AG08396 (cell line): ENCODE measurements around the gene RGS19.

Experiments
- DNase-seq: peaks from one replicate; pipeline ENCODE4 v3.0.0; 2012; ENCODE audit warnings: low spot score, mixed read lengths

The RGS19 gene

GRCh38 chr20:64063389-64064144 lies 15.8 kb downstream of the RGS19 start:
- DNase-seq, result no peak

- DNase-seq, result peak; percentile 98
These were observed 16.5 kb downstream of the RGS19 start, which contains the start of gene TCEA2 for GRCh38 chr20:64062596-64063388. Gene TCEA2 (plus strand): TSS chr20:64063198. CDS start chr20:64063313, 115 bp downstream.

DNA sequence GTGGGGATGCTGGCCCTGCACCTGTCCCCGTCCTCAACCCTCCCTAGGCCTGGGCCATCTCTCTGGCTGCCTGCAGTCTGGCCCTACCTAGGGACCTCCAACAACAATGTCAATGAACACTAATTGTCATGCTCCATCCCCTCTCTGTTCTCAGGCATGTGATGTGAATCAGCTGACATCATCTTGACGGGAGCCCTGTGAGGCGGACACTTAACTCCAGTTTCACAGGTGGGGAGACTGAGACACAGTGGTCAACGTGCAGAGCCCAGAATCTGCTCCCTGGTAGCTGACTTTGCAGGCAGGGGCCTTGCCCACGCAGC lies 17.1 kb downstream of the RGS19 start:
- no peak for DNase-seq

- no peak for DNase-seq
These were observed 20.8 kb downstream of the RGS19 start for GRCh38 chr20:64058536-64058935.

- DNase-seq, result peak; percentile 85
These were observed 21.5 kb downstream of the RGS19 start for GRCh38 chr20:64057628-64058498.

DNA sequence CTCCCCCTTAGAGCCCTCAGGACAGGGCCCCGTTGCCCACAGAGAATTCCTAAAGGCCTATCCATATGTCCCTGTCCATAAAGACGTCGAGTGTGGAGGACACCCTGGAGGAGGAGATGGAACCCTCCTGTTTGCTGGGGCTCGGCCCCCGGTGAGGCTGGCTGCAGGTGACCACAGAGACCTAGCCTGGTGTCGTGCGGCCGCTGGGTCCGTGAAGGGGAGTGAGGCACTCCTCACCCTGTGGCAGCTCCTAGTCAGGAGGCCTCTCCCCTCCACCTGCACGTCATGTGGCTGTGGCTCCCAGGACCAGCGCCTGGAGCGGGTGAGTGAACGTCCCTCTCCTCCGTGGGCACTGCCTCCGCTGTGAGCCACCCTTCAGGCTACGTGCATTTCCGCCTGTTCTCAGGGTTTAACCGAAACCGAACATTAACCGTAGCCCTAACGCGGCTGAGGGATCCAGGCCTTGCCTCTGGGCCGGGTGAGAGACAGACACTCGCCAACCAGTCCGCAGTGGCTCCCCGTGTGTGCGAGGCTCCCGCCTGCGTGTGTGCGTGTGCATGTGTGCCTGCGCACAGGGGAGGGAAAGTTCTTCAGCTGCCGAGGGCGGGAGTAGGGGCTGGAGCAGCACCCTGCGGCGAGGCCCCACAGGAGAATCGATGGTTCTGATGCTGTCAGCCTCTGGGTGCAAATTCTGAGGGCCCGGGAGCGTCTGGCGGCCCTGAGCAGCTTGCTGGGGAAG lies 22.3 kb downstream of the RGS19 start:
- DNase-seq, result no peak

DNA sequence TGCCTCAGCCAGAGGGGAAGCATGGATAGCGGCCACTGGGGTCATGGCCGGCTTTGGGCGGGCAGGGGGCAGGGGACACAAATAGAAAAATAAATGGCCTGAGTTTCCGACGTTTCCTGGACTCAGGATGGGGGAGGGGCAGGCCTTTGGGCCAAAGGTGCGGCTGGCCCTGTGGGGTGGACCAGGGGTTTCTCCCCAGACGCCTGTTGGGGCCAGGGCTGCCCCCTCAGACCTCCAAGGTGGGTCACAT lies 22.8 kb downstream of the RGS19 start:
- no peak for DNase-seq

- DNase-seq, result no peak
These were observed 23.3 kb downstream of the RGS19 start for GRCh38 chr20:64055893-64056638.

GRCh38 chr20:64055396-64055892 lies 23.9 kb downstream of the RGS19 start:
- no peak for DNase-seq

- no peak for DNase-seq
These were observed 25.3 kb downstream of the RGS19 start for GRCh38 chr20:64053841-64054661.

GRCh38 chr20:64052987-64053840 lies 26.1 kb downstream of the RGS19 start:
- DNase-seq, result no peak

- no peak for DNase-seq
These were observed 27.0 kb downstream of the RGS19 start for GRCh38 chr20:64052326-64052722.

- DNase-seq, result no peak
These were observed 27.6 kb downstream of the RGS19 start for GRCh38 chr20:64051561-64052325.

- no peak for DNase-seq
These were observed 28.3 kb downstream of the RGS19 start for GRCh38 chr20:64051033-64051452.

GRCh38 chr20:64050261-64051032 lies 28.9 kb downstream of the RGS19 start:
- DNase-seq, result no peak

DNA sequence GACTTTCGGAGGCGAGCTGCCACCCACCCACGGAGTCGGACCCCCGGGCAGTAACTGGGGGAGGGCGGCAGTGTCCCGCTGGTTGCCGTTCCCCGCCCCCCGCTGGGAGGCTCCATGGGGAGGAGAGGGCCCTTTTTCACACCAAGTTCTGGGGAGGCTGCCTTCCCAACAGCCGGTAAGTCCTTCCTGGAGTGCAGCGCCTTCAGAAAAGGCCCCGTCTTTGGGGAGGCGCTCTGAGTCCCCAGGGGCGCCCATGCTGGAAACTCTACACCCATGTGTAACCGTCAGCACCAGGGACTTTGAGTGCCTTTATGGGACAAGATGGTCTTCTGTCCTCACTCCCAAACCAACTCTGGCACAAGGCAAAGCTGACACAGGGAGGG lies 29.4 kb downstream of the RGS19 start:
- DNase-seq, result no peak

GRCh38 chr20:64049060-64049877 lies 30.0 kb downstream of the RGS19 start, which contains the start of gene SOX18:
Gene SOX18 (minus strand): TSS chr20:64049639. CDS start chr20:64049516, 123 bp downstream.
- no peak for DNase-seq
